Epithelial cell of esophagus (primary cell): ENCODE data around the gene LSM7.

ENCODE experiments used
- DNase-seq: peaks from one replicate; pipeline ENCODE4 v3.0.0; 2010; ENCODE audit warnings: low read depth
- H3K4me3 ChIP-seq: 2 replicates; pipeline ENCODE4 v1.5.1; 2011; ENCODE audit warnings: mild to moderate bottlenecking, low read length, control low read depth
- TF ChIP-seq, protein P1 (sequence below): IDR thresholded peaks from 2 replicates; pipeline ENCODE4 v1.5.1; 2011; ENCODE audit warnings: low read depth, mild to moderate bottlenecking, low read length, control low read depth, inconsistent platforms; ENCODE audit not compliant: insufficient read depth; ENCODE audit errors: missing control alignments

Gene LSM7

DNA sequence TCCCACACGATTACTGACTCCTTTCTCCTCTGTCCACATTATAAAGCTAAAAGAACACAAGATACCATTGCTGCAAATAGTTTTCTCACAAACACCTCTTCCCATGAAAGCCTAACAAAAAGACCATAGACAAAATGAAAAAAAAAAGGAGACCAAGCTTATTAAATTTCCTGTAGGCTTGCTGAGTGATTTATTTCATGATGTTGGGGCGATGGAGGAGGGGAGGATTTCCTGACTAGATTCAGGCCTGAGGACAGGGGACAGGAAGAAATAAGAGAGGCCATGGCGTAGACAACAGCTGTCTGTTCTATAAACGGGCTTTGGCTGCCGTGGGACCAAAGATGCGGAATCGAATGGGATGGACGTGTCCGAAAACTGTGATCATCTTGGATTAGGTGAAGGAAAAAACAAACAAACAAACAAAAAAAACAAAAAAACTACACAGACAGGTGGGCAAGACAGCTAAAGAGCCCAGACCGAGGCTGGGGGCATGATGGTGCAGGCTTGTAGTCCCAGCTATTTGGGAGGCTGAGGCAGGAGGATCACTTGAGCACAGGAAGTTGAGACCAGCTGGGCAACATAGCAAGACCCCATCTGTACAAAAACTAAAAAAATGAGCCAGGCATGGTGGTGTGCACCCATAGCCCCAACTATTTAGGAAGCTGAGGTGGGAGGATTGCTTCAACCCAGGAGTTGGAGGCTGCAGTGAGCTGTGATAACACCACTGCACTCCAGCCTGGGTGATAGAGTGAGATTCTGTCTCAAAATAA is 37.0 kb upstream of the LSM7 start:
- TF ChIP-seq, protein P1, sequence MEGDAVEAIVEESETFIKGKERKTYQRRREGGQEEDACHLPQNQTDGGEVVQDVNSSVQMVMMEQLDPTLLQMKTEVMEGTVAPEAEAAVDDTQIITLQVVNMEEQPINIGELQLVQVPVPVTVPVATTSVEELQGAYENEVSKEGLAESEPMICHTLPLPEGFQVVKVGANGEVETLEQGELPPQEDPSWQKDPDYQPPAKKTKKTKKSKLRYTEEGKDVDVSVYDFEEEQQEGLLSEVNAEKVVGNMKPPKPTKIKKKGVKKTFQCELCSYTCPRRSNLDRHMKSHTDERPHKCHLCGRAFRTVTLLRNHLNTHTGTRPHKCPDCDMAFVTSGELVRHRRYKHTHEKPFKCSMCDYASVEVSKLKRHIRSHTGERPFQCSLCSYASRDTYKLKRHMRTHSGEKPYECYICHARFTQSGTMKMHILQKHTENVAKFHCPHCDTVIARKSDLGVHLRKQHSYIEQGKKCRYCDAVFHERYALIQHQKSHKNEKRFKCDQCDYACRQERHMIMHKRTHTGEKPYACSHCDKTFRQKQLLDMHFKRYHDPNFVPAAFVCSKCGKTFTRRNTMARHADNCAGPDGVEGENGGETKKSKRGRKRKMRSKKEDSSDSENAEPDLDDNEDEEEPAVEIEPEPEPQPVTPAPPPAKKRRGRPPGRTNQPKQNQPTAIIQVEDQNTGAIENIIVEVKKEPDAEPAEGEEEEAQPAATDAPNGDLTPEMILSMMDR, result no peak
- no peak for DNase-seq
- no peak overlapping the region for H3K4me3 ChIP-seq

GRCh38 chr19:2363419-2363818 is 35.0 kb upstream of the LSM7 start:
- TF ChIP-seq, protein P1, result no peak
- DNase-seq, result no peak
- H3K4me3 ChIP-seq, result no peak overlapping the region

- TF ChIP-seq, protein P1, result no peak
- DNase-seq, result no peak
- H3K4me3 ChIP-seq, result no peak overlapping the region
These were observed 34.5 kb upstream of the LSM7 start for GRCh38 chr19:2362970-2363300.

- TF ChIP-seq, protein P1, result no peak
- no peak for DNase-seq
- no peak overlapping the region for H3K4me3 ChIP-seq
These were observed 33.9 kb upstream of the LSM7 start for GRCh38 chr19:2362046-2362969.

DNA sequence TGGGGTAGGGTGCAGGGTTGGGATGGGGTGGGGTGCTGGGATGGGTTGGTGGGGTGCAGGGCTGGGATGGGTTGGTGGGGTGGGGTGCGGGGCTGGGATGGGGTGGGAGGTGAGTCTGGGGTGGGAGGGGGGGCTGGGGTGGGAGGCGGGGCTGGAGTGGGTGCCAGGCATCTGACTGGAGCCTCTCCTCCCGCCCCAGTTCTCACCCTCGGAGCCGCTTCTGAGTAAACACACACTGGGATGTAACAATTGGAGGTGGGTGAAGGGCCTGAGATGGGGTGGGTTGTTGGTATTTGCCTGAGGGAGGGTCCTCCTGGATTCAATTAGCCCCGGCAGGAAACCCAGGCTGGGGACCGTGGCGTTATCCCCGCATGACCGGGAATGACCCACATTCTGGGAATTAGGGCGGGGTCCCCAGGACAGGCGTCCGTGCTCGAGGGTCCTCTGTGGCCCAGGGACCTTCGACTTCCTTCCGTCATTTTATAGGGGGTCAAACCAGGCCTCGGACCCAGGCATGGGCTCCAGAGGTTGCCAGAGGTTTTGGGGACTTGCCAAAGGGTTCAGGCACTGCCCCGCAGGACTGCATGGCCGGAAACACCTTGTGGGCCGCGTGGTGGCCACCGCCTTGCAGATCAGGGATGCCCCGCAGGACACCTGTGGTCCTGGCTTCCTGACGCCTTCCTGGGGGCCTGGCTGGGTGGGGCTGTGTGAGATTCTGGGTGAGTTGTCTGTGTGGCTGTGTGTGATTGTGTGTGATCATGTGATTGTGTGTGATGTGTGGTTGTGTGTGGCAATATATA is 33.1 kb upstream of the LSM7 start:
- TF ChIP-seq, protein P1, result no peak
- DNase-seq, result no peak
- no peak overlapping the region for H3K4me3 ChIP-seq

GRCh38 chr19:2360833-2361232 is 32.4 kb upstream of the LSM7 start:
- no peak overlapping the region for H3K4me3 ChIP-seq
- TF ChIP-seq, protein P1, result no peak
- no peak for DNase-seq
